ENCODE data around the gene TRERF1. TPM values are rescaled to one million over a fixed set of nuclear protein-coding genes. Genes with fewer than 3 reads are reported as not detected.

TRERF1 gene
- total RNA-seq, 1 donor from 2014 or later, result 1.3 TPM

DNA sequence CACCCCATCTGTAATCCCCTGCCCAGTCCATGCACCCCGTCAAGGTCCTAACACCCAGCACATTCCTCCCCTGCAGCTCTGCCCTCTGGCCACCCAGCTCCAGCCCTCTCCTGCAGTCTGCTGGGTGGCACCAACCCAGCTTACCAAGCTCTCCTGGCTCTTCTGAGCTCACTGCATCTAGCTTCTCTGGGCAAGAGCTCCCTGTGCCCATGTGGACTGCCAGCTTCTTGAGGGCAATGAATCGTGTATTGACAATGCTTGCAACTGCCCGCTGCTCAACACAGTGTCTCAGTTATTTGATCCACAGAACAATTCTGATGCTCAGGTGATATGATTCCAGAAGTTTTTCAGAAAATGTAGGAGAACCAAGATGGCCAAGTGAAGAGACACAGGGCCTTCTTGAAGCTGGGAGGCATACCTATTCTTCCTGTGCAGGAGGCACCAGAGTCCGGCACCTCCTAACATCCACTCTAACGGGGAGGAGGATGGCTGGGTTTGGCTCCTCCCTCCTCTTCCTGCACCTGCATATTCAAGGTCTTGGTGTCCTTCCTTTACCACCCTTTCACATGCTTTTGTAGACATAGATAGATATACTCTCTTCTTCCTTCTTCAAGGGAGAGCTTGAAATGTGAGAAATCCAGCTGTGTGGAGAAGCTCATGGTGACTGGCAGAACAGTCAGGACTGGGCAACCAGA is 85.6 kb downstream of the TRERF1 start:
- DNase-seq (ENCODE audit: low read depth), result no peak

DNA sequence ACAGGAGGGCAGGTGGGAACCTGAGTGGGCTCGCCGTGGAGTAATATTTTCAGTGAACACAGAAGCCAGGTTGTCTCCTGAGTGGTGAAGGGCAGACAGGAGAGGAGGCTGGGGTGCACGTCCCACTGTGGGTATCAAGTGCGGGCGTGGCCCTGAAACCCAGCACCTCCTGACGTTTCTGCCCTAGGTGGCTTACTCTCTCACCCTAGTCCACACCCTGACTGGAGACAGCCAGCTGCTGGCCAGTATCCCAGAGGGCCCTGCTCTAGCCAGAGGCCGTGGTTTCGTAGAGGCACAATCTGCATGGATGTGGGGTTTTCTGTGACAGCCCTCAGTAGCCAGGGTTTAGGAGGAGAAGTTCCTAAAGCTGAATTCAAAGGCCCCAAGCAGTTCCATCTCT is 86.7 kb downstream of the TRERF1 start:
- DNase-seq (ENCODE audit: low read depth), result no peak

DNA sequence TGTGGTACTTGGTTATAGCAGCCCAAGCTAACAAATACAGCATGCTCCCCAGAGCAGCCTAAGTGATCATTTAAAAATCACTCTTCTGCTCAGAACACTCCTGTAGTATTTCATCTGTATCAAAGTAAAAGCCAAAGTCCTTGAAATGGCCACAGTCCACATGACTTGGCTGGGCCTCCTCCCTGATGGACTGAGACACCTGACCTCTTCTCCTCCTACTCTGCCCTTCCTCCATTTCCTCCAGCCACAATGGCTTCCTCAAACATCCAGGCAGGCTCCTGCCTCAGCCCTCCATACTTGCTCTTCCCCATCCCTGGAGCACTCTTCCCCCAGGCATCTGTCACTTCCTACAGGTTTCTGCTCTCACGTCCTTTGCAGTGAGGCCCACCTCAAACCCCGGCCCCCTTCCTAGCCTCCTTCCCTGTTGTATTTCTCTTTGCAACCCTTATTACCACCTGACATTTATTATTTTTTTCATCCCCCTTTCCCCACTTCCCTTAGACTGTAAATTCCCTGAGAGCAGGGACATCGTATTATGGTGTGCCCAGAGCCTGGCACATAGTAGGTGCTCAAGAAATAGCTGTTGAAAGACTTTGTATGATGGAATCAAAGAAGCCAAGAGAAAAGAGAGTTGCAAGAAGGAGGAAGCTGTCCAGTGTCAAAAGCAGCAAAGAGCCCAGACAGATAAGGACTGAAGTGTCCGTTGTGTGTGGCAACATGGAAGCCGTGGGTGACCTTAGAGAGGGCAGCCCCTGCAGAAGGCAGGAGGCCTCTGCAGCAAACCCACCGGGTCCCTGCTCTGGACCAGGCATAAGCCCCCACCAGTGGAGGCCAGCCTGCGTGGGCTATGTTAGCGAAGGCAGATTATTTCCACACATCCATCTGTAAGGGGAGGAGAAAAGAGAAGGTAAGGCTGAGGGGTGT is 87.5 kb downstream of the TRERF1 start:
- DNase-seq (ENCODE audit: low read depth), result no peak

DNA sequence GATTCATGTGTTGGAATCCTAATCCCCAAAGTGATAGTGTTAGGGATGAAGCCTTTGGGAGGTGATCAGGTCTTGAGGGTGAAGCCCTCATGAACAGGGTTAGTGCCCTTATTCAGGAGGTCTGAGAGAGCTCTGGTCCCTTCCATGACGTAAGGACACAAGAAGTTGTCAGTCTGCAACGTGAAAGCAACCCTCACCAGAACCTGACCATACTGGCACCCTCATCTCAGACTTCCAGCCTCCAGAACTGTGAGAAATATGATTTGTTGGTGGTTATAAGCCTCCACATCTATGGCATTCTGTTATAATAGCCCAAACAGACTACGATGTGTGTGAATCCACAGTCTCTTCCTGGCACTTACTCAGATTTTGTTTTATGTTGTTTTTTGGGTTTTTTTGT is 90.7 kb downstream of the TRERF1 start:
- DNase-seq (ENCODE audit: low read depth), result no peak

DNA sequence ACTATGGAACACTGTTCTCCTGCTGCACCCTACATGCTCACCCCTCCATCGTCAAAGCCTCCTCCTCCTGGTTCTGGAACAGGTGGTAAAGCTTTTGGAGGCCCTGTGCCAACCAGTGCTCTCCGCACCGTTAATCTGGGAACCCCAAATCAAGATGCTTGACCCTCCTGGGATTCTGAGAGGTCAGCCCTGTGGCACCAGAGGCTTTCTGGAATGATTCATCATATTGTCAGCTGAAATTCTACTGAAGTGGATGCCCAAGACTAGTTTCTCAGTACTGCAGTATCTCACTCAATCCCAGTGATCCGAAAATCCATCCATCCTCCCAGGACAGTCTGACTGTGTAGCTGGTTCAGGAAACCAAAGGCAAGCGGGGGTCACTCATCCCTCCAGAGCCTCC is 92.7 kb downstream of the TRERF1 start:
- DNase-seq (ENCODE audit: low read depth), result peak; percentile 44

DNA sequence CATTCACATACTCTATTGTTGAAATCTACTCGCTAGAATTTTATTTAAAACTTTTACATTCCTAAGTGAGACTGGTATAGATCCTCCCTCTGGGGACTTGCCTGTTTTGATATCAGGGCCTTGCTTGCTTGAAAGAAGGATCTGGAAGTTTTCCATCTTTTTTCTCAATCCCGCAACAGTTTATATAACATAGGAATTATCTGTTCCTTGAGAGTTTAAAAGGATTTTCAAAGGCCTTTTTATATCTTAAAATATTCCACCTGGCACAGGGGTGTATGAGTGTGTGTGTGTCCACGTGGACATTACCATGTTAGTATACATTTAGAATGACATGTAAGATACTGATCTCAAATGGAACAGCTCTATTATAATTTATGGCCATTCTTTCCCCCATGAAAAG is 96.3 kb downstream of the TRERF1 start:
- no peak for DNase-seq (ENCODE audit: low read depth)

DNA sequence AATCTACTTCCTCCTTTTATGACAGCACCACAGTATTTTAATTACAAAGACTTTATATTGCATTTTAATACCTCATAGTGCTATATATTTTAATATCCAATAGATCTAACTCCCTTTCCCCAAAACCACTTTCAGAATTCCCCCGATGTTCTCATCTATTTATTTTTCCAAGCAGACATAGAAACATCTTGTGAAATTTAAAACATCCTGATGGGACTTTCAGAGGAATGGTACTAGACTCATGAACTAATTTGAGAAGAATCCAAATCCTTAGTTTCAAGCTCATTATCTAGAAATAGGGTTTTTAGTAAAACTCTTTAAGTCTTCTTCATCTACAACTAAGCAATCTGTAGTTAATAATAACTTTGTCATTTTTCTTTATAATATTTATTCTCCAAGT is 97.0 kb downstream of the TRERF1 start:
- no peak for DNase-seq (ENCODE audit: low read depth)

DNA sequence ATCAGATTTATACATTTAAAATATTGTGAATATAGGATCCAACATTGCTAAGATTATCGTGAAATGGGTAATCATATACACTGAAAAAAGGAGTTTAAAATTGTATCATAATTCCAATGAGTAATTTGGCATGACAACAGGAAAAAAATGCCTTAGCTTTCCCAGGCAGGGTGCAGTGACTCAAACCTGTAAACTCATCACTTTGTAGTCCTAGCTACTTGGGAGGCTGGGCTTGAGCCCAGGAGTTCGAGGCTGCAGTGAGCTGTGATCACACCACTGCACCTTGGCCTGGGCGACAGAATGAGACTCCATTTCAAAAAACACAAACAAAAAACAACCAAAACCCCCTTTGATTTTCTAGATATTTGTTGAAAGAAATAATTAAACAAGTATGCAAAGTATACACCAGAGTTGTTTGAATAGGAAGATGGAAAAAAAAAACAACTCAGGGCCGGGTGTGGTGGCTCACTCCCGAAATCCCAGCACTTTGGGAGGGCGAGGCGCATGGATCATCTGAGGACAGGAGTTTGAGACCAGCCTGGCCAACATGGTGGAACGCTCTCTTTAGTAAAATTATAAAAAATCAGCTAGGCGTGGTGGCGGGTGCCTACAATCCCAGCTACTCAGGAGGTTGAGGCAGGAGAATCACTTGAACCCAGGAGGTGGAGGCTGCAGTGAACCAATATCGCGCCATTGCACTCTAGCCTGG is 98.7 kb downstream of the TRERF1 start:
- DNase-seq (ENCODE audit: low read depth), result peak; percentile 32

DNA sequence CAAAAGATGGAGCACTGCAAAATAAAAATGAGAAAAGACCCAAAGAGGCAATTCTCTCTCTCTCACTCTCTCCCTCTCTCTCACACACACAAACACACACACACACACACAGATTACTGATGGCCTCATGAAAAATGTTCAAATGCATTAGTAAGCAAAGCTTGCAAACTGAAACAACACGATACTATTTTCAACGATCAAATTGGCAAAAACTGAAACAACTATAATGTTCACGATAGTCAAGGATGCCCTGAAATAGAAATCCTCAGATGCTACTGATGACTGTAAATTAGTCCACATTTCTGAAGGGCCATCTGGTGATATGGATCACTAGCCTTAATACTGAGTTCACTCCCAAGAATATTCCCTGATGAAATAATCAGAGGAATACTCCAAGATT is 100.8 kb downstream of the TRERF1 start:
- DNase-seq (ENCODE audit: low read depth), result no peak

DNA sequence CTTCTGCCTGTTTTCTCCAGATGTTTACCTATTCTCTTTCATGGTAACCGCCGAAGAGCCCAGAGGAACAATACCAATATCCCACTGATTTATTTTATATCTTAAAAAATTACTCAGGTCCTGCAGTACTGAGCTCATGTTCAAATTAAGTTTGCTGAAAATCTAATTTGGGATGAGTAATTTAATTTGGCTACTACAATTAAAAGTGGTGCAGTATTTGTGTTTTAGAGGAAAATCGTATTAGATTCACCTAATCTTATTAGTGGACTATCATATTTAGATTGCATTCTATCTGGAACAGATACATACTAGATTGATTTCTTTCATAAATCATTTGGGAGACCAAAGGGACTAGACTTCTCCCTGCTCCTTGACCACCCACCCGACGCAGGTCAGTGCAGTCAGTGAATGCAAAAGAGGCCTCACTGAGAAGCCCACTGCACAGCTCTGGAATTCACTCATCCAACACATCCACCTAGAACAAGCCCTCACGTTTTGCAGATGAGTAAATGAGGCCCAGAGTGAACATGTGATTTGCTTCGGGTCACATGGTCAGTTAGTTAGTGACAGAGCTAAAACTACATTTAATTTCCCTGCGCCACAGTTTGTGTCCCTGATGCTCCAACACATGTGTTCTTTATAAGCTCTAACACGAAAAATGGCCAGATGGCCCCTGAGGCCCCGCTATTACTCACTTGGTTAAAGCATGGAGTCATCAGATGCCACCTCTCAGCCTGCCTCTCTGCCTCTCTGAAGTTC is 101.8 kb downstream of the TRERF1 start:
- no peak for DNase-seq (ENCODE audit: low read depth)

DNA sequence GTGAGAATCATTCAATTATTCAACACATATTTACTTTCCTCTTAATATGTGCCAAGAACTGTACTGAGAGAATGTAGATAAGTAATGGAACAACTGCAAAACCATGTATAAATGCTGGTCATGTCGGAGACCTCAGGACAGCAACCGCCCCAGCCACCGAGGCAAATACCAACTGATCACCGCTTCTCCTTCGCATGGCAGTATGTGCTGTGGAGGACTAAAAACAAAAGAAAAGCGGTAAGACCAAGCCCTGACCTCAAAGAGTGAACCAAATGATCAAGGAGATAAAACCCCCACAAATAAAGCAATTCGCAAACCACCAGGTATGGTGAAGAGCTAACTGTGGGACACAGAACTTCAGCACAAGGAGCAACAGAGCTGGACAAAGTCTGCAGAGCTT is 104.3 kb downstream of the TRERF1 start:
- DNase-seq (ENCODE audit: low read depth), result no peak

DNA sequence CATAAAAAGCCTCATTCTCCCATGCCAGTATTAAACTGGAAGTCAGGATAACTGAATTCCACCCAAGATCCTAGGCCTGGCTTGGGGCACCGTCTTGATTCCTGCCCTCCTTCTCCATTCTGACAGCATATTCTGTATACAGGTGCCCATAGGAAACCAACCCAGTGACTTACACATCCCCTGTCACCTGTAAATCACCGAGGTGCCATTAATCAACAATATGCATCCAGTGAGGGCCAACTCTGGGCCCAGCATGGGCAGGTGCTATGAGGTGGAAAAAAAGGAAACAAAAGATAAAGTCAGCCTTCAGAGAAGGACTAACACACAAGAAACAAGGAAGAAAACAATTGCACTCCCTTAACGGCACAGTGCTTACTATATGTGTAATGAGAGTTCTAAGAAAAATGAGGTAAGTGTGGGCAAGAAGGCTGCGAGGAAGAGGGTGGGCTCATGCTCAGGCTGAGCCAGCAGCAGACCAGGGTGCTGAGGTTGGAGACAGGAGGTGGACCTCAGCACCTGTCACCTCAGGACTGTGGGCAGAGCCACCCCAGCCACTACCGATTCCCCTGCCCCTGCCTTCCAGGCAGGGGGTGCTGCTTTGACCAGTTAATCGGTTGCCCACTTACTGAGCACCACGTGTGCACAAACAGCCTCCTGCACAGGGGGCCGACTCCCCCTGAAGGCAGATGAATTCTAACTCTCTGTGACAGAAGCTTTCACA is 105.9 kb downstream of the TRERF1 start:
- no peak for DNase-seq (ENCODE audit: low read depth)

DNA sequence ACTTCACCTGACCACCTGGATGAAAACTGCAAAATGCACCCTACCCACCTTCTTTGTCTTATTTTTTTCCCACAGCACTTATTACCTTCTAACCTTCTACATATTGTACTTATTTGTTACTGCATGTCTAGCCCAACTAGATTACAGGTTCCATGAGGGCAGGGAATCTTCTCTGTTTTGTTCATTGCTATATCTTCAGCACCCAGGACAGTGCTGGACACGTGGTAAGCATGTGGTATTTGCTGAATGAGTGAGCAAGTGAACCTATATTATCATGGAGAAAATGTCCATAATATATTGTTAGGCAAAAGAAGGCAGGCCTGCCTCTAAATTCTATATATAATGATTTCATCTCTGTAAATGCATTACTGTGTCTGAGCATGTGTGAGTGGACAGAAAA is 107.0 kb downstream of the TRERF1 start:
- no peak for DNase-seq (ENCODE audit: low read depth)

DNA sequence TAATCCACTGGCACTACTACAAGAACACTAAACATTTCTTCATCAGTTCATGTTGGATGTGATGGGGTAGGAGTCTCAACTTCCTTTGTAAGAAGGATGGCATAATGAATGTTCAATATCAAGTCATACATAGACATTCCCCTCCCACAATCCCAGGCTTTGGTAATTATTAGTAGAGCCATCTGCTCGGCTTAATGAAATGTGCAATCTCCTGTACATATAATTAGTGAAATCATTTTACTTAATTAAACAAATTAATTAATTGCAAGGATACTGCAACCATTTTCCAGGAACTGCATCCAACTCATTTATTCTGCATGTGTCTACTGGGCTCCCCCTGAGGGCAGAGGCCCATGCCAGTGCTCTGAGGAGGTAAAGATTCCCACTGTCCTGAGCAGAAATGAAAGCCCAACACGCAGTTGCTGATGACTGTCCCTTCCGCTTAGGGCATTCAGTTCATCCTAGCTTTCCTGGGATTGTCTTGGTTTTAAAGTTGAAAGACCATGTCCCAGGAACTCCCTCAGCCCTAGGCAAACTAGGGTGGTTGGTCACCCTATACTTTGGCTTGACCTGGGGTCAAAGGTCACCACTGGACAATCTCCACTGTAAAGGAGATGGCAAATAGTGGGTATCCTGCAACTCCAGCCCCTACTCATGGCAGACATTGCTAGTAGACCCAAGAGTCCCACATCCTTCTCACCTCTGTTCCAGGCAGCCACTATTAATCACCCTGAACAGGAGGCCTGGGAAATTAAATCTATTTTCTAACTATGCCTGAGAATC is 109.8 kb downstream of the TRERF1 start:
- DNase-seq (ENCODE audit: low read depth), result no peak

DNA sequence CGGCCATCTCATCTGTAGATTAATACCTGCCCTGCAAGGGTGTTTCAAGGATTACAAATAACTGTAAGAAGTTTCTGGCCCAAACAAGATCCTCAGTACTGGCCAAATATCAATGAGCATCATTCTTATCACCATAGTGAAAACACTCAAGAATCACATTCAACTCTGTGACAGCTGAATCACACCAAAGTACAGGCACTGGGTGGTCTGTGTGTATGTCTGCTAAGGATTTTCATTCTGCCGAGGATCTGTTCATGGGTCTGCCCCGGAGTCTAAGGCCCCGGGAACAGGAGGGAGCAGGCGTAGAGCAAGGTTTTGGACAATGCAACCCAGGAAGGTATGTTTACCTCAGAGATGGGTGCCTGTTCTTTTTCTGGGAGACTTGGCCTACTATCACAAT is 110.5 kb downstream of the TRERF1 start:
- no peak for DNase-seq (ENCODE audit: low read depth)

DNA sequence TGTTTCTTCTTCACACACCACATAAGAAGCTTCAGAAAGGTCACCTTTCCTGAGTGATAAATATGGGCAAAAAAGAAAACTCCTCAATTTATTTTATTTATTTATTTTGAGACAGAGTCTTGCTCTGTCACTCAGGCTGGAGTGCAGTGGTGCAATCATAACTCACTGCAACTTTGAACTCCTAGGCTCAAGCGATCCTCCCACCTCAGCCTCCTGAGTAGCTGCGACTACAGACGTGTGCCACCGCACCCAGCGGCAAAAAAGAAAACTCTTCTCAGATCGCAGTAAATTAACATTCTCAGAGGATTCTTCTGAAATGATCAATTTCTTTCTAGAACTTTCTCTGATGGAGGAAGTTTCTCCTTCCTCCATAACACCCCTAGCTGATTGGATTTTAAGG is 111.2 kb downstream of the TRERF1 start:
- DNase-seq (ENCODE audit: low read depth), result no peak

DNA sequence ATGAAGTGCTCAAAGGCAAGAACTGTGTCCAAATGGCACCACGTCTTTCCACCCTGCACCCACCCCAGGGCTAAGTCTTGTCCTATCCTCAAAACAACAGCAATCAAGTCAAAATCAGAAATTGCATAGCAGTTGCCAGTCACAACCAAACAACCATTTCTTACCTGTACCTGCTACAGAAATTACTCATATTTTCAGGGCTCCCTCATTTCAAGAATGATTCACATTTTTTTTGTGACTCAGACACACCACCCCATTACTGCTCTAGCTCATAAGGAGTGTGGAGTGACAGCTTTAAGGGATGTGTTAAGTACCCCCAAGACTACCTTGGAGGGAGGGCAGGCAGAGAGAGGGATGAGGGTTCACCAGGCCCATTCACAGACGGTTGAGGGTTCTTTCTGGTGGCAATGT is 111.7 kb downstream of the TRERF1 start:
- DNase-seq (ENCODE audit: low read depth), result peak; percentile 36

DNA sequence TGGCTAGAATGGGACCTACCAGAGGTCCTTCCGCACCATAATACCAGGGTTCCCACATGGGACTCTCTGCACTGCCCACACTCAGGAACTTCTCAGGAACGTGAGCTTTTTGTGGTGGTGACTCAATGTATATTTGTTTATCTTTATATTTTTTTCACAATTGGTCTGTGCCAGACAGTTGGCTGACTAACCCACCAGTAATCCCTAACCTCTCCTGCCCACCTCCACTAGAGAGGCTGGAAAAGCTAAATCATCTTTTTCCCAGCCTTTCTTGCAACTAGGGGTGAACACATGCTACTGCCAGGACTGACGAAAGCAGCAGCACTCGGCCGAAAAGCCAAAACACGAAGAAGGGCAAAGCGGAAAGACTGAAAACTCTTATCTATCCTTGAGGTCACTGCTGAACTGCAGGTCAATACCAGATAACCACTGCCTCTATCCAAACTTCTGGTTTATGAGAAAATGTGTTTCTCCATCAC is 112.9 kb downstream of the TRERF1 start:
- DNase-seq (ENCODE audit: low read depth), result peak; percentile 94

DNA sequence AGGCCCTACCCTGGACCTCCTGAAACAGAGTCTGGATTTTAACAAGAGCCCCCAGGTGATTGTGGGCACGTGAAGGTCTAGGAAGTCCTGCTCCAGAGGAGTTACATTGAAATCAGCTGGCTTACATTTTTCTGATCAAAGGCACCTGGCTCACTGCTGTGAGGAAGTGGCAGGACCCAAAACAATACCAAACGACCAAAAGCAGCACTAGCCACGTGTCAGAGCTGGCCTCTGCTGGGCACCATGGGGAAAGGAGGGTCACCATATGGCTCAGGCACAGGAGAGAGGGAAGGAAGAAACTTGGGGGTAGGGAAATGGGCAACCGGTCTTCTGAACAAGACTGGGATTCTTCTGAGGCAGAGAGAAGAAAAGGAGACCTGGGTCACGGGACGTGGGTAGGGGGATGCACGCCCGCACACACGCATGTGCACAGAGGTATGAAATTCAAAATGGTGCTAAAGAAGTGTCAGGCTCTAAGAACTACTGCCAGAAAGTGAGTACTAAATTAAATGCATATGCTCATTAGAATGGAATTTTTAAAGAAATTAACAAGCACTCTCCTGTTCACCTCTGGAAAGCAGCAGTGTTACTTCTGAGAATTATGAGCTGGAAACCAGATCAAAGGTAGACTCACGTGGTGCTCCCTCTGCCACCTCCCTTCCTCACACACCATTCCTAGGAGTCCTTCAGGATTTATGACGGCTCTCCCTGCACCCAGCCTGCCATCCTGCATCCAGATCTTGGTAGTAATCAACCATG is 113.6 kb downstream of the TRERF1 start:
- DNase-seq (ENCODE audit: low read depth), result no peak

Measured in renal cortical epithelial cell (primary cell).